Progenitor cell of endocrine pancreas (in vitro differentiated cells): ENCODE measurements around the gene MAGEA4. TPM values are rescaled to one million over a fixed set of nuclear protein-coding genes. Genes with fewer than 3 reads are reported as not detected.

Experiments used
- DNase-seq: peaks from one replicate; pipeline ENCODE4 v3.0.0; 2021; ENCODE audit warnings: low spot score; ENCODE audit not compliant: unreplicated experiment
- H3K27ac Mint-ChIP-seq: 2 replicates; pipeline ENCODE4 v1.8.0; 2021; ENCODE audit warnings: mild to moderate bottlenecking, moderate library complexity, mixed read lengths
- H3K27me3 Mint-ChIP-seq: 2 replicates; pipeline ENCODE4 v1.8.0; 2021; ENCODE audit warnings: mixed read lengths
- H3K36me3 Mint-ChIP-seq: 2 replicates; pipeline ENCODE4 v1.8.0; 2022; ENCODE audit warnings: mixed read lengths; ENCODE audit not compliant: insufficient read depth
- H3K4me1 Mint-ChIP-seq: 2 replicates; pipeline ENCODE4 v1.8.0; 2021; ENCODE audit warnings: low read depth, mixed read lengths
- H3K4me3 Mint-ChIP-seq: 2 replicates; pipeline ENCODE4 v1.8.0; 2021; ENCODE audit warnings: low read depth, mild to moderate bottlenecking, moderate library complexity, mixed read lengths
- H3K9me3 Mint-ChIP-seq: 2 replicates; pipeline ENCODE4 v1.8.0; 2021; ENCODE audit warnings: low read depth, mixed read lengths
- total RNA-seq: library from RNA; stranded (reverse); gene quantifications from 2 replicates; pipeline ENCODE4 v1.2.1, GENCODE V29; 2021
- TF ChIP-seq, protein P1 (sequence below): fragments of 200-600 bp; sonication (generic); IDR thresholded peaks from one replicate; pipeline ENCODE4 v1.5.0; 2021; ENCODE audit warnings: antibody characterized with exemption, mild to moderate bottlenecking; ENCODE audit not compliant: unreplicated experiment

The MAGEA4 gene
- total RNA-seq, 1 donor from 2014 or later, result not detected

DNA sequence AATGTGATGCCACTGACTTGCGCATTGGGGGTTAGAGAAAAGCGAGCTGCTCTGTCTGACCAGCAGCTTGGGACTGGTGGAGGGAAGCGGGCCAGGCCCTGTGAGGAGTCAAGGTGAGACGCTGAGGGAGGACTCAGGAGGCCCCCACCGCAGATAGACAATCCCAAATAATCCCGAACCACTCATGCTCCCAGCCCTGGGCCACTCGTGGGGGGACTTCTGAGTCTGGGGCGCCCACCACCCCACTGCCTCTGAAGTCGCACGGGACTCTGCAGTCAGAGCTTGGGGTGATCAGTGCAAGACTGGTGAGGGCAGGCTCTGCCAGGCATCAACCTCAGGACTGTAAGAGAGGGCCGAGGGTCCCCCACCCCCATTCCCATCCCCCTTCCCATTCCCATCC is 6.9 kb downstream of the MAGEA4 start:
- Mint-ChIP-seq H3K4me1 (no peaks in the 10 kb centered on the region), H3K9me3 (no peaks in the 10 kb centered on the region), H3K36me3 (no peaks in the 10 kb centered on the region), H3K27me3 (no peaks in the 10 kb centered on the region), H3K4me3 (no peak overlapping the region), H3K27ac (no peak overlapping the region)
- DNase-seq, result no peak
- TF ChIP-seq, protein P1, sequence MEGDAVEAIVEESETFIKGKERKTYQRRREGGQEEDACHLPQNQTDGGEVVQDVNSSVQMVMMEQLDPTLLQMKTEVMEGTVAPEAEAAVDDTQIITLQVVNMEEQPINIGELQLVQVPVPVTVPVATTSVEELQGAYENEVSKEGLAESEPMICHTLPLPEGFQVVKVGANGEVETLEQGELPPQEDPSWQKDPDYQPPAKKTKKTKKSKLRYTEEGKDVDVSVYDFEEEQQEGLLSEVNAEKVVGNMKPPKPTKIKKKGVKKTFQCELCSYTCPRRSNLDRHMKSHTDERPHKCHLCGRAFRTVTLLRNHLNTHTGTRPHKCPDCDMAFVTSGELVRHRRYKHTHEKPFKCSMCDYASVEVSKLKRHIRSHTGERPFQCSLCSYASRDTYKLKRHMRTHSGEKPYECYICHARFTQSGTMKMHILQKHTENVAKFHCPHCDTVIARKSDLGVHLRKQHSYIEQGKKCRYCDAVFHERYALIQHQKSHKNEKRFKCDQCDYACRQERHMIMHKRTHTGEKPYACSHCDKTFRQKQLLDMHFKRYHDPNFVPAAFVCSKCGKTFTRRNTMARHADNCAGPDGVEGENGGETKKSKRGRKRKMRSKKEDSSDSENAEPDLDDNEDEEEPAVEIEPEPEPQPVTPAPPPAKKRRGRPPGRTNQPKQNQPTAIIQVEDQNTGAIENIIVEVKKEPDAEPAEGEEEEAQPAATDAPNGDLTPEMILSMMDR, result no peak

GRCh38 chrX:151920101-151920500 is 7.4 kb downstream of the MAGEA4 start:
- H3K4me1 Mint-ChIP-seq, result no peaks in the 10 kb centered on the region
- H3K4me3 Mint-ChIP-seq, result no peak overlapping the region
- DNase-seq, result no peak
- no peaks in the 10 kb centered on the region for H3K9me3 Mint-ChIP-seq
- no peak overlapping the region for H3K27ac Mint-ChIP-seq
- TF ChIP-seq, protein P1, result no peak
- H3K27me3 Mint-ChIP-seq, result no peaks in the 10 kb centered on the region
- no peaks in the 10 kb centered on the region for H3K36me3 Mint-ChIP-seq

DNA sequence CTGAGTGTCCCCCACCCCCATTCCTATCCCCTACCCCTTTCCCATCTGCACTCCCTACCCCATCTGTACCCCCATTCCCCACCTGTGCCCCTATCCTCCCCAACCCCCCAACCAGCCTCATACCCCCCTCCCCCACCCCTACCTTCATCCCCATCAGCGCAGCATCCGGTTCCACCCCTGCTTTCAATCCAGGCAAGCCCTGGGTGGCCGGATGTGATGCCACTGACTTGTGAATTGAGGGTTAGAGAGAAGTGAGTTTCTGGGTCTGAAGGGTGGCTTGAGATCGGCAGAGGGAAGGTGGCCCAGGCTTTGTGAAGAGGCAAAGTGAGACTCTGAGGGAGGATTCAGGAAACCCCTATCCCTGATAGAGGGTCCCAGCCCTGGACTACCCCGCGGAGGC is 7.8 kb downstream of the MAGEA4 start:
- Mint-ChIP-seq H3K27ac (no peak overlapping the region), H3K36me3 (no peaks in the 10 kb centered on the region), H3K4me3 (no peak overlapping the region), H3K4me1 (no peaks in the 10 kb centered on the region), H3K27me3 (no peaks in the 10 kb centered on the region), H3K9me3 (no peaks in the 10 kb centered on the region)
- DNase-seq, result no peak
- TF ChIP-seq, protein P1, result no peak

DNA sequence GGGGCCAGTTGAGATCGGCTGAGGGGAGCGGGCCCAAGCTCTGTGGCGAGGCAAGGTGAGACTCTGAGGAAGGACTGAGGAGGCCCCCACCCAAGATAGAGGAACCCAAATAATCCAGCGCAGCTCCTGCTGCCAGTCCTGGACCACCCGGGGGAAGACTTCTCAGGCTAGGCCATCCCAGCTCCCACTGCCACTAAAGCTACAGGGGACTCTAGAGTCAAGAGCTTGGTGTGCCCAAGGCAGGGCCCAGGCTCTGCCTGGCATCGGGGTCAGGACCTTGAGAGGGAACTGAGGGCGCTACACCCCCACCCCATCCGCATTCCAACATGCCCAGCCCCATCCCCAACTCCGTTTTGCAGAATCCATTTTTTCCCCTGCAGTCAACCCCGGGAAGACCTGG is 8.6 kb downstream of the MAGEA4 start:
- H3K4me3 Mint-ChIP-seq, result no peak overlapping the region
- TF ChIP-seq, protein P1, result no peak
- H3K27me3 Mint-ChIP-seq, result no peaks in the 10 kb centered on the region
- DNase-seq, result no peak
- no peak overlapping the region for H3K27ac Mint-ChIP-seq
- H3K36me3 Mint-ChIP-seq, result no peaks in the 10 kb centered on the region
- H3K9me3 Mint-ChIP-seq, result no peaks in the 10 kb centered on the region
- H3K4me1 Mint-ChIP-seq, result no peaks in the 10 kb centered on the region

- Mint-ChIP-seq H3K27ac (no peak overlapping the region), H3K9me3 (no peaks in the 10 kb centered on the region), H3K4me1 (no peaks in the 10 kb centered on the region)
These were observed 9.2 kb downstream of the MAGEA4 start for GRCh38 chrX:151921866-151922265.

More at GRCh38 chrX:151921866-151922265, 9.2 kb downstream of the MAGEA4 start:
- DNase-seq, result no peak
- Mint-ChIP-seq H3K27me3 (no peaks in the 10 kb centered on the region), H3K4me3 (no peak overlapping the region), H3K36me3 (no peaks in the 10 kb centered on the region)
- TF ChIP-seq, protein P1, result no peak
